GM23338 (cell line): ENCODE measurements around the gene YPEL5. TPM values are rescaled to one million over a fixed set of nuclear protein-coding genes. Genes with fewer than 3 reads are reported as not detected.

Experiments used
- ATAC-seq: fragments of 200-7000 bp; cut with Tn5 transposase; 3 replicates; pipeline ENCODE4 v1.9.1; 2020
- DNase-seq: peaks from one replicate; pipeline ENCODE4 v3.0.0-alpha.2; 2015; ENCODE audit warnings: low spot score
- H2AFZ ChIP-seq: fragments of 200-600 bp; sonication (generic); 2 replicates; pipeline ENCODE4 v1.8.0; 2016; ENCODE audit warnings: antibody characterized with exemption, mild to moderate bottlenecking, moderate library complexity
- H3F3A ChIP-seq: fragments of 200-600 bp; sonication (generic); replicated peaks from 2 replicates; pipeline ENCODE4 v1.8.0; 2017; ENCODE audit warnings: antibody characterized with exemption, mixed run types, low read depth
- H3K27ac ChIP-seq: fragments of 200-600 bp; sonication (generic); 2 replicates; pipeline ENCODE4 v1.6.1; 2016; ENCODE audit warnings: low read depth
- H3K27me3 ChIP-seq: fragments of 200-600 bp; sonication (generic); 2 replicates; pipeline ENCODE4 v1.8.0; 2016; ENCODE audit warnings: mild to moderate bottlenecking, mixed run types, moderate library complexity; ENCODE audit not compliant: insufficient read depth
- H3K36me3 ChIP-seq: fragments of 200-600 bp; sonication (generic); 2 replicates; pipeline ENCODE4 v1.8.0; 2016; ENCODE audit warnings: mild to moderate bottlenecking; ENCODE audit not compliant: insufficient read depth
- H3K4me1 ChIP-seq: fragments of 200-600 bp; sonication (generic); 2 replicates; pipeline ENCODE4 v1.8.0; 2016; ENCODE audit warnings: mild to moderate bottlenecking, moderate library complexity; ENCODE audit not compliant: insufficient read depth
- H3K4me2 ChIP-seq: fragments of 200-600 bp; sonication (generic); 2 replicates; pipeline ENCODE4 v1.7.1; 2017; ENCODE audit warnings: mixed run types
- H3K4me3 ChIP-seq: fragments of 200-600 bp; sonication (generic); 2 replicates; pipeline ENCODE4 v1.6.1; 2016; ENCODE audit warnings: mixed run types
- H3K79me2 ChIP-seq: fragments of 200-600 bp; sonication (generic); replicated peaks from 2 replicates; pipeline ENCODE4 v1.8.0; 2017; ENCODE audit warnings: mild to moderate bottlenecking; ENCODE audit not compliant: insufficient read depth
- H3K9me2 ChIP-seq: fragments of 200-600 bp; sonication (generic); 2 replicates; pipeline ENCODE4 v1.8.0; 2017; ENCODE audit not compliant: insufficient read depth
- H4K20me1 ChIP-seq: fragments of 200-600 bp; sonication (generic); replicated peaks from 2 replicates; pipeline ENCODE4 v1.8.0; 2017; ENCODE audit warnings: mild to moderate bottlenecking; ENCODE audit not compliant: insufficient read depth
- H3K27ac Mint-ChIP-seq: 2 replicates; pipeline ENCODE4 v1.8.0; 2020; ENCODE audit warnings: inconsistent platforms, mild to moderate bottlenecking, moderate library complexity, mixed read lengths
- H3K27me3 Mint-ChIP-seq: 3 replicates; pipeline ENCODE4 v1.8.0; 2022; ENCODE audit warnings: low read depth, mild to moderate bottlenecking, moderate library complexity, mixed read lengths, inconsistent platforms; ENCODE audit not compliant: insufficient read depth, poor library complexity
- H3K36me3 Mint-ChIP-seq: 3 replicates; pipeline ENCODE4 v1.8.0; 2021; ENCODE audit warnings: low read depth, mild to moderate bottlenecking, inconsistent platforms, moderate library complexity, mixed read lengths
- H3K4me1 Mint-ChIP-seq: 3 replicates; pipeline ENCODE4 v1.8.0; 2020; ENCODE audit warnings: mild to moderate bottlenecking, inconsistent platforms, mixed read lengths
- H3K4me3 Mint-ChIP-seq: 3 replicates; pipeline ENCODE4 v1.8.0; 2021; ENCODE audit warnings: moderate library complexity, mild to moderate bottlenecking, inconsistent platforms, mixed read lengths
- H3K9me3 Mint-ChIP-seq: 3 replicates; pipeline ENCODE4 v1.8.0; 2020; ENCODE audit warnings: moderate library complexity, mild to moderate bottlenecking, inconsistent platforms, mixed read lengths
- CTCF ChIP-seq, 2 experiments: fragments of 200-600 bp in 1 of 2; sonication (generic) in 1 of 2; conservative IDR thresholded peaks; 2 replicates each; pipeline versions ENCODE4 v1.5.1 to v1.6.1; 2016 to 2017; ENCODE audit warnings: antibody characterized with exemption in 2 of 2, low read depth in 2 of 2, mild to moderate bottlenecking in 2 of 2, moderate library complexity in 1 of 2
- EZH2phosphoT487 ChIP-seq: fragments of 200-600 bp; sonication (generic); IDR thresholded peaks from one replicate; pipeline ENCODE4 v1.8.1; 2018; ENCODE audit warnings: antibody characterized with exemption; ENCODE audit not compliant: unreplicated experiment
- ZNF114 ChIP-seq: fragments of 250-450 bp; sonication (Bioruptor Pico); IDR thresholded peaks from 2 replicates; pipeline ENCODE4 v1.5.0; 2020; ENCODE audit warnings: mild to moderate bottlenecking, moderate library complexity
- ZNF331 ChIP-seq: fragments of 250-450 bp; sonication (Bioruptor Pico); IDR thresholded peaks from 2 replicates; pipeline ENCODE4 v1.5.0; 2020; ENCODE audit warnings: low read depth, mild to moderate bottlenecking, moderate library complexity
- ZNF462 ChIP-seq: fragments of 250-450 bp; sonication (Bioruptor Pico); IDR thresholded peaks from 2 replicates; pipeline ENCODE4 v1.5.0; 2020; ENCODE audit warnings: mild to moderate bottlenecking, moderate library complexity
- polyA plus RNA-seq: library from polyadenylated mRNA; unstranded; fragments of >200 nt; fragmentation: Nextera tagmentation; extraction: Ambion mirVana; gene quantifications from 2 replicates; pipeline ENCODE4 v1.2.1, GENCODE V29; 2016
- total RNA-seq: library from RNA; depleted of rRNA; stranded (reverse); fragments of >200 nt; shearing (Covaris generic); gene quantifications from 2 replicates; pipeline ENCODE4 v1.2.3, GENCODE V29; 2014
- TF ChIP-seq, protein P1 (sequence below): IDR thresholded peaks from 2 replicates; pipeline ENCODE4 v1.6.1; 2016; ENCODE audit warnings: antibody characterized with exemption

YPEL5 gene
- total and polyA plus RNA-seq, 2 experiments from 2014 or later: 24.9 to 31.1 TPM

- TF ChIP-seq, protein P1, sequence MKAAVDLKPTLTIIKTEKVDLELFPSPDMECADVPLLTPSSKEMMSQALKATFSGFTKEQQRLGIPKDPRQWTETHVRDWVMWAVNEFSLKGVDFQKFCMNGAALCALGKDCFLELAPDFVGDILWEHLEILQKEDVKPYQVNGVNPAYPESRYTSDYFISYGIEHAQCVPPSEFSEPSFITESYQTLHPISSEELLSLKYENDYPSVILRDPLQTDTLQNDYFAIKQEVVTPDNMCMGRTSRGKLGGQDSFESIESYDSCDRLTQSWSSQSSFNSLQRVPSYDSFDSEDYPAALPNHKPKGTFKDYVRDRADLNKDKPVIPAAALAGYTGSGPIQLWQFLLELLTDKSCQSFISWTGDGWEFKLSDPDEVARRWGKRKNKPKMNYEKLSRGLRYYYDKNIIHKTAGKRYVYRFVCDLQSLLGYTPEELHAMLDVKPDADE: no peak
- no peak for TF ChIP-seq ZNF462 (CRISPR knock-in tag)
- no peak for TF ChIP-seq ZNF114
- no peak for TF ChIP-seq EZH2phosphoT487
Measured at GRCh38 chr2:30185178-30185577, 38.4 kb downstream of the YPEL5 start (continued).

- Histone ChIP-seq H3K4me2 (no peak overlapping the region), H4K20me1 (no peaks in the 10 kb centered on the region), H3K4me1 (no peaks in the 10 kb centered on the region), H3K27me3 (no peaks in the 10 kb centered on the region), H3K9me2 (peaks cover 7% of the 10 kb centered on the region; the same call in 1 of the 2 replicates), H3K27ac (no peak overlapping the region), H3K79me2 (no peaks in the 10 kb centered on the region), H3K36me3 (no peaks in the 10 kb centered on the region), H3F3A (no peaks in the 10 kb centered on the region), H3K4me3 (no peak overlapping the region), H2AFZ (no peak overlapping the region)
- H3K36me3 Mint-ChIP-seq: peaks cover 10% of the 10 kb centered on the region
- peaks cover 4% of the 10 kb centered on the region for H3K27me3 Mint-ChIP-seq
- peaks cover 8% of the 10 kb centered on the region for H3K4me1 Mint-ChIP-seq
- H3K4me3 Mint-ChIP-seq: no peak overlapping the region
- H3K27ac Mint-ChIP-seq: no peak overlapping the region
- no peak for ATAC-seq
- H3K9me3 Mint-ChIP-seq: peaks cover 18% of the 10 kb centered on the region; the same call in 2 of the 3 replicates
- DNase-seq: no peak
- no peak for TF ChIP-seq ZNF331 (CRISPR knock-in tag)
- no peak for TF ChIP-seq CTCF (conservative IDR thresholded peaks at IDR 0.05; ENCODE audit: low read depth in 2 of 2)
- TF ChIP-seq ZNF114: no peak
- no peak for TF ChIP-seq EZH2phosphoT487
- TF ChIP-seq ZNF462 (CRISPR knock-in tag): no peak
Measured at GRCh38 chr2:30188292-30188691, 41.5 kb downstream of the YPEL5 start.
